H1 (cell line): ENCODE data around the gene HLX. TPM values are rescaled to one million over a fixed set of nuclear protein-coding genes. Genes with fewer than 3 reads are reported as not detected.

Experiments used
- CTCF ChIA-PET: fragments of 300-600 bp; sonication (Branson Sonifier 250); formaldehyde crosslinking; loops from one replicate; lab custom pipeline; 2021; ENCODE audit not compliant: partially characterized antibody; lab: Charles Lee
- POLR2A ChIA-PET: fragments of 300-600 bp; sonication (Branson Sonifier 250); formaldehyde crosslinking; loops from one replicate; lab custom pipeline; 2021; ENCODE audit warnings: inconsistent platforms; ENCODE audit not compliant: partially characterized antibody; lab: Charles Lee
- DNase-seq, 2 experiments: peaks; one replicate each; pipeline versions ENCODE4 v3.0.0 to v3.0.0-alpha.2; 2010 to 2022; ENCODE audit warnings: low spot score in 2 of 2, low read depth in 1 of 2, mixed read lengths in 1 of 2
- FAIRE-seq: peaks from 2 replicates; lab custom pipeline; 2011; peaks lifted over from hg19 to GRCh38; lab: Jason Lieb, UNC
- H2AFZ ChIP-seq: 2 replicates; pipeline ENCODE4 v1.8.1; 2012; ENCODE audit warnings: low read length, inconsistent platforms
- H2AK5ac ChIP-seq: 2 replicates; pipeline ENCODE4 v1.6.1; 2013; ENCODE audit warnings: low read depth, low read length
- H2BK120ac ChIP-seq: replicated peaks from 2 replicates; pipeline ENCODE3; 2013; ENCODE audit warnings: low read depth, low read length, inconsistent platforms
- H2BK12ac ChIP-seq: 2 replicates; pipeline ENCODE4 v1.6.1; 2013; ENCODE audit warnings: low read depth, low read length
- H2BK15ac ChIP-seq: 2 replicates; pipeline ENCODE4 v1.6.1; 2013; ENCODE audit warnings: low read length
- H2BK20ac ChIP-seq: 2 replicates; pipeline ENCODE4 v1.6.1; 2013; ENCODE audit warnings: low read length
- H2BK5ac ChIP-seq: 2 replicates; pipeline ENCODE4 v1.6.1; 2013; ENCODE audit warnings: low read depth, low read length
- H3K14ac ChIP-seq: 2 replicates; pipeline ENCODE4 v1.6.1; 2013; ENCODE audit warnings: inconsistent platforms; ENCODE audit not compliant: insufficient read length
- H3K18ac ChIP-seq: 2 replicates; pipeline ENCODE4 v1.6.1; 2013; ENCODE audit warnings: low read length; ENCODE audit errors: extremely low read depth
- H3K23ac ChIP-seq: 2 replicates; pipeline ENCODE4 v1.6.1; 2013; ENCODE audit warnings: inconsistent platforms; ENCODE audit not compliant: insufficient read length
- H3K23me2 ChIP-seq: 2 replicates; pipeline ENCODE4 v1.6.1; 2013; ENCODE audit warnings: low read depth, low read length
- H3K27ac ChIP-seq: 2 replicates; pipeline ENCODE4 v1.6.1; 2011; ENCODE audit warnings: low read depth, low read length, inconsistent platforms
- H3K27me3 ChIP-seq, 4 experiments: replicated peaks in 1 of 4; 1 replicate in 1 of 4; 2 replicates in 3 of 4; pipeline versions ENCODE4 v1.6.1 to v1.8.1; 2011 to 2013; ENCODE audit warnings: low read length in 3 of 4, mild to moderate bottlenecking in 3 of 4, inconsistent platforms in 2 of 4, mixed read lengths in 2 of 4, moderate library complexity in 1 of 4; ENCODE audit not compliant: control insufficient read depth in 3 of 4, insufficient read depth in 3 of 4; ENCODE audit errors: extremely low read depth in 1 of 4
- H3K36me3 ChIP-seq, 4 experiments: 2 replicates each; pipeline versions ENCODE4 v1.6.1 to v1.8.1; 2011 to 2013; ENCODE audit warnings: mild to moderate bottlenecking in 4 of 4, low read length in 3 of 4, moderate library complexity in 2 of 4, control low read depth in 1 of 4, inconsistent platforms in 1 of 4; ENCODE audit not compliant: insufficient read depth in 4 of 4, control insufficient read depth in 2 of 4
- H3K4ac ChIP-seq: replicated peaks from 2 replicates; pipeline ENCODE3; 2013; ENCODE audit warnings: low read length, low read depth, mixed read lengths, inconsistent platforms; ENCODE audit not compliant: insufficient read length
- H3K4me1 ChIP-seq, 4 experiments: replicated peaks in 1 of 4; 1 replicate in 1 of 4; 2 replicates in 3 of 4; pipeline versions ENCODE4 v1.6.1 to v1.8.1; 2011 to 2013; ENCODE audit warnings: low read length in 3 of 4, inconsistent platforms in 2 of 4, mixed read lengths in 1 of 4; ENCODE audit not compliant: insufficient read depth in 4 of 4, control insufficient read depth in 3 of 4
- H3K4me2 ChIP-seq, 2 experiments: 2 replicates each; pipeline versions ENCODE4 v1.6.1 to v1.8.1; 2011 to 2013; ENCODE audit warnings: low read depth in 2 of 2, low read length in 2 of 2, control low read depth in 1 of 2, inconsistent platforms in 1 of 2, mild to moderate bottlenecking in 1 of 2; ENCODE audit not compliant: insufficient read depth in 1 of 2
- H3K4me3 ChIP-seq, 4 experiments: fragments of 200-600, 300-600 bp in 1 of 4; sonication (generic), shearing (Covaris generic), sonication (Bioruptor Twin) in 1 of 4; 2 replicates each; pipeline versions ENCODE4 v1.5.1 to v1.8.1; 2011 to 2016; ENCODE audit warnings: low read length in 4 of 4, low read depth in 3 of 4, control low read depth in 2 of 4, inconsistent platforms in 2 of 4, mild to moderate bottlenecking in 2 of 4, mixed read lengths in 1 of 4, moderate library complexity in 1 of 4; ENCODE audit not compliant: insufficient read depth in 2 of 4; ENCODE audit errors: extremely low read depth in 1 of 4
- H3K56ac ChIP-seq: replicated peaks from 2 replicates; pipeline ENCODE3; 2013; ENCODE audit warnings: low read depth, mild to moderate bottlenecking, mixed read lengths, low read length, inconsistent platforms; ENCODE audit not compliant: insufficient read length
- H3K79me1 ChIP-seq: 2 replicates; pipeline ENCODE4 v1.6.1; 2013; ENCODE audit warnings: low read depth, low read length, control low read depth
- H3K79me2 ChIP-seq, 2 experiments: 2 replicates each; pipeline versions ENCODE4 v1.6.1 to v1.8.1; 2012 to 2013; ENCODE audit warnings: low read length in 2 of 2, mild to moderate bottlenecking in 2 of 2, inconsistent platforms in 1 of 2; ENCODE audit not compliant: insufficient read depth in 2 of 2, control insufficient read depth in 1 of 2
- H3K9ac ChIP-seq, 4 experiments: replicated peaks in 1 of 4; 1 replicate in 1 of 4; 2 replicates in 3 of 4; pipeline versions ENCODE4 v1.6.1 to v1.8.1; 2011 to 2013; ENCODE audit warnings: low read depth in 3 of 4, low read length in 3 of 4, control low read depth in 2 of 4, mild to moderate bottlenecking in 2 of 4, moderate library complexity in 2 of 4, inconsistent platforms in 1 of 4; ENCODE audit errors: extremely low read depth in 1 of 4
- H3K9me3 ChIP-seq, 2 experiments: 2 replicates each; pipeline versions ENCODE4 v1.6.1 to v1.8.1; 2012 to 2013; ENCODE audit warnings: mild to moderate bottlenecking in 2 of 2, moderate library complexity in 2 of 2, control low read depth in 1 of 2, inconsistent platforms in 1 of 2, low read depth in 1 of 2, low read length in 1 of 2, mixed read lengths in 1 of 2; ENCODE audit not compliant: insufficient read depth in 2 of 2
- H4K20me1 ChIP-seq, 2 experiments: replicated peaks in 1 of 2; 2 replicates each; pipeline versions ENCODE3 to v1.8.1; 2011 to 2013; ENCODE audit warnings: inconsistent platforms in 2 of 2, low read length in 2 of 2, mild to moderate bottlenecking in 1 of 2; ENCODE audit not compliant: insufficient read depth in 2 of 2, control insufficient read depth in 1 of 2
- H4K5ac ChIP-seq: 2 replicates; pipeline ENCODE4 v1.6.1; 2013; ENCODE audit warnings: low read length, low read depth, mixed read lengths, inconsistent platforms; ENCODE audit not compliant: insufficient read length
- H4K8ac ChIP-seq: 2 replicates; pipeline ENCODE4 v1.8.0; 2013; ENCODE audit warnings: mild to moderate bottlenecking, moderate library complexity, low read length, inconsistent platforms; ENCODE audit not compliant: insufficient read depth; ENCODE audit errors: extremely low read depth
- H4K91ac ChIP-seq: replicated peaks from 2 replicates; pipeline ENCODE3; 2013; ENCODE audit warnings: low read length, mixed read lengths, inconsistent platforms; ENCODE audit not compliant: insufficient read length
- BCL11A ChIP-seq, 2 experiments: IDR thresholded peaks; one replicate each; pipeline ENCODE4 v1.6.1; 2011; ENCODE audit warnings: low read depth in 2 of 2, low read length in 2 of 2, mild to moderate bottlenecking in 2 of 2
- BRCA1 ChIP-seq: IDR thresholded peaks from 2 replicates; pipeline ENCODE4 v1.6.1; 2012; ENCODE audit warnings: low read depth, low read length, improper control_type of control experiment
- CBX8 ChIP-seq: fragments of 300-800, 300-1000 bp; sonication (generic); IDR thresholded peaks from 2 replicates; pipeline ENCODE4 v1.7.1; 2016; ENCODE audit warnings: low read depth, low read length, borderline replicate concordance
- CTBP2 ChIP-seq: IDR thresholded peaks from 2 replicates; pipeline ENCODE4 v1.7.0; 2011; ENCODE audit warnings: borderline replicate concordance, mild to moderate bottlenecking, moderate library complexity, mixed read lengths, low read length; ENCODE audit not compliant: insufficient read depth, insufficient read length
- EZH2 ChIP-seq: fragments of 200-600 bp; sonication (generic); IDR thresholded peaks from 2 replicates; pipeline ENCODE4 v1.7.1; 2012; ENCODE audit warnings: low read depth, mild to moderate bottlenecking, moderate library complexity, low read length, inconsistent platforms; ENCODE audit not compliant: severe bottlenecking
- NANOG ChIP-seq: IDR thresholded peaks from 2 replicates; pipeline ENCODE4 v1.6.1; 2011; ENCODE audit warnings: low read length, low read depth, mild to moderate bottlenecking, inconsistent platforms; ENCODE audit not compliant: insufficient read depth, poor library complexity, severe bottlenecking
- RNF2 ChIP-seq: fragments of 200-900, 300-1000 bp; sonication (generic); IDR thresholded peaks from 2 replicates; pipeline ENCODE4 v1.7.1; 2016; ENCODE audit warnings: borderline replicate concordance, low read depth, mild to moderate bottlenecking, antibody characterized with exemption, low read length; ENCODE audit not compliant: poor library complexity, severe bottlenecking; ENCODE audit errors: missing control alignments
- WGBS, 2 experiments: shearing (Covaris generic) in 1 of 2; methylation state at CpG; one replicate each; pipeline versions ENCODE4 v1.1.6 to v1.1.7; 2013 to 2015; ENCODE audit warnings: low lambda C conversion rate in 2 of 2, mixed read lengths in 2 of 2, inconsistent platforms in 1 of 2, low coverage in 1 of 2, missing lambda C conversion rate in 1 of 2; ENCODE audit not compliant: insufficient replicate concordance in 2 of 2, insufficient coverage in 1 of 2, insufficient read length in 1 of 2; ENCODE audit errors: extremely low coverage in 1 of 2, missing lambda C conversion rate in 1 of 2; 5-methylcytosine and 5-hydroxymethylcytosine counted together
- polyA plus RNA-seq, 7 experiments: library from polyadenylated mRNA; depleted of rRNA in 3 of 7; stranded (reverse) in 5 of 7; unstranded in 2 of 7; fragments of >200 nt in 5 of 7; fragments of 200-250 nt in 2 of 7; gene quantifications; 1 replicate in 5 of 7; 2 replicates in 1 of 7; 4 replicates in 1 of 7; pipeline versions ENCODE4 v1.2.1 to v1.2.3, GENCODE V29; 2011 to 2013; ENCODE audit warnings: missing spikeins in 2 of 7, mixed read lengths in 2 of 7
- total RNA-seq: library from RNA; stranded (reverse); fragmentation: NEBNext Ultra II Directional; extraction: Animal tissue kit (Norgen Biotek cat#: 25700); gene quantifications from 2 replicates; pipeline ENCODE4 v1.2.1, GENCODE V29; 2021

Gene HLX
- total and polyA plus RNA-seq, 2 of the 8 experiments (the other 6 are each of a cell fraction or from before 2014, with no cell fraction given): 0.11 to 0.30 TPM

DNA sequence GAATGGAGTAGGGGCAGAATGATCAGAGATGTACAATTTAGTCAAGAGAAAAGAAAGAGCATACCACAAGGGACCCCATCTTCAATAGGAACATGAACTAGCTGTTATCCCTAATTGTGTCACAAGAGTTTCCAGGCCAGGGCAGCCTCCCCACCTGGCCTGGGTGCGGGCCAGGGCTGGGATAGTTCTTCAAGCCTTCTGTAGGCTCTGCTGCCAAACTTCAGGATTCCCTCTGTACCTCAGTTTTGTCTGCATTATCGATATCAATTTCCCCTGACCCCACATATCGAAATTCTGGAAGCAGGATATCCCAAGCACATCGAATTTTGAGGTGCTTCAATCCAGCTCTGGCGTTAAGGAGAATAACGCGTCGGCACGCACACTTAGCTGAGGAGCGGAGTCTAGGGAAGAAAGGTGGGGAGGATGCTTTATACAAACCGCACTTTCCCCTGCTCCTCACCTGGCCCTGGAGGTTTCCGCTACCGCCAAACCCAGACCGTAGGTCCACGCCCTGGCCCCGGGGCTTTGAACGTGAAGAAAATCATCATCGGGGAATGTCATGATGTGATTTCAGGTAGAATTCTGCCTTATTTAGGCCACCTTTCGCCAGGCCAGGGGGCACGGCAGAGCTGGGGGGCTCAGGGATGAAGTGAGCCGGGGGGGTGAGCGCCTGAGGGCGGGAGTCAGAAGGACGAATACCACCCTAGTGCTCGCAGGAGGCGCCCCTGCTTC, 7.4 kb downstream of the HLX start:
- H3K4ac ChIP-seq: no peak overlapping the region
- no peak overlapping the region for H4K5ac ChIP-seq
- H3K18ac ChIP-seq: no peak overlapping the region
- H3K79me1 ChIP-seq: no peaks in the 10 kb centered on the region; the same call in 1 of the 2 replicates
- no peak overlapping the region for H4K91ac ChIP-seq
- H3K4me2 ChIP-seq: peak overlapping the region; percentile 61 to 78
- ChIA-PET CTCF (interaction anchor here (0.8 to 3.8 kb wide), 6 partner anchors 8 to 548 kb away, joined by 3 to 32 read pairs (median 3); no protein-coding TSS in a partner anchor), POLR2A (interaction anchor here (1.3 kb wide), 1 partner anchor 9 kb away, joined by 12 read pairs; no protein-coding TSS in a partner anchor)
- H3K27ac ChIP-seq: no peak overlapping the region
- peaks cover 94 to 100% (median 100%) of the 10 kb centered on the region in 4 experiments for H3K27me3 ChIP-seq
- peaks cover 0 to 5% (median 0%) of the 10 kb centered on the region in 4 experiments; a peak in 1 of 8 replicates for H3K36me3 ChIP-seq
- H2BK5ac ChIP-seq: no peak overlapping the region
- peaks cover 54 to 58% of the 10 kb centered on the region in 2 experiments for H4K20me1 ChIP-seq
- no peak overlapping the region for H2BK120ac ChIP-seq
- no peak overlapping the region for H2AFZ ChIP-seq
- FAIRE-seq (no peak), DNase-seq (no peak)
- 12% methylated on average over 23 of the region's 26 CpGs; no CpG with 5 or more reads in 1 of the 2 experiments for WGBS, 2 experiments
- H2BK15ac ChIP-seq: no peak overlapping the region
- H3K23ac ChIP-seq: no peak overlapping the region
- no peak overlapping the region for H2BK12ac ChIP-seq
- peak overlapping the region in 1 of 4 experiments; percentile 47; a peak in 3 of 8 replicates for H3K4me3 ChIP-seq
- TF ChIP-seq RNF2: peak; percentile 83
- TF ChIP-seq BRCA1: no peak
- TF ChIP-seq CTBP2: peak; percentile 8
- TF ChIP-seq NANOG: no peak
- peak; percentile 93 for TF ChIP-seq EZH2
- TF ChIP-seq CBX8: peak; percentile 56; the same call in 1 of the 2 replicates
- no peak for TF ChIP-seq BCL11A (IDR thresholded peaks at IDR 0.05; ENCODE audit: low read depth in 2 of 2, low read length in 2 of 2)
- H3K9me3 ChIP-seq: no peaks in the 10 kb centered on the region
- peaks cover 4% of the 10 kb centered on the region; the same call in 1 of the 2 replicates for H3K23me2 ChIP-seq
- H2BK20ac ChIP-seq: no peak overlapping the region
- H3K9ac ChIP-seq: no peak overlapping the region
- no peak overlapping the region for H2AK5ac ChIP-seq
- H3K14ac ChIP-seq: no peak overlapping the region
- no peak overlapping the region for H4K8ac ChIP-seq
- H3K4me1 ChIP-seq: peaks cover 8 to 46% (median 18%) of the 10 kb centered on the region in 4 experiments
- H3K79me2 ChIP-seq: no peaks in the 10 kb centered on the region
- no peak overlapping the region for H3K56ac ChIP-seq
